Left forelimb (tissue), 1 donor: Measurements from ENCODE around the gene LAMB3.

Source experiments
- DNase-seq: peaks from one replicate; pipeline ENCODE4 v3.0.0-alpha.2; 2018; ENCODE audit warnings: low spot score

The LAMB3 gene

DNA sequence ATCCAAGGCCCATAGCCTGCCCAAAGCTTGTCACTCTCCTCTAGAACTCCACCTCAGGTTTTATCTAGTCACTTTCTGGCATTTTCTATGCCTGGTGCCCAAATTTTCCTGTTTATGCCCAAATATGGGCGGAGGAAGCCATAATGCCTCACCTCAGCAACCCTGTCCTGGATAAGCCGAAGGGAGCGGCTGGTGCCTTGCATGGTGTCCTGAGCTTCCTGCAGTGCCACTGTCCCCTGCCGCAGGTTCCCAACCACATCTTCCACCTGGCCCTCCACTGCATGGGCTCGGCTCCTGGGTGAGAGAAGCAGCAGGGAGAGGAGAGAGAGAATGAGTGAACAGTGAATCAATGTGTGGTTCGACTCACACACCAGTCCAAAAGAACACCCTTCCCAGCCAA is 34.5 kb downstream of the LAMB3 start:
- no peak for DNase-seq

DNA sequence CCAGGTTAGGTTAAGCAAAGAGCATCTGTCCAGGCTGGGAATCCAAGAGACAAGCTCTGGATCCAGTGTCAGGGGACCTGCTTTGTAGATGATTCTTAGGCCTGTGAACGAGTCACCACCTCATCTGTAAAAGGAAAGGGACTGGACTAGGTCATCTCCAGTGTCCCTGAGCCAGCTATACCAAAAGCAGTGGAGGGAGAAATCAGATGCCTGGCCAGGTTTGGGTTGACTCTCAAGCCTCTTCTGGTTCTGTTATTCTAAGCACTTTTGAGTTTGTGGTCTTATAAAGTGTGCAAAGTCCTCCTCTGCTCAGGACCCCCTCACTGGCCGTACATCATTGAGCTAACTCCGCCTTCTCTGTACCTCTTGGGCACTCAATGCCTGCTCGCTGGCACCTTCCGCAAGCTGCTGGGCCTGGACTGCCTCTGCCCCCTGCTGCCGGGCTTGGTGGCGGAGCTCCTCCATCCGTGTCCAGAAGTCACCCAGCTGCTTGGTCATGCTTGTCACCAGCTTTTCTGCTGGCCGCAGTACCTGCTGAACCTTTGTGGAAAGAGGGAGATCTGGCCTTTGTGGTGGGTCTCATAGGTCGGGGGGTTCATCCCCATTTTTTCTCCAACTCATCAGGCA is 35.1 kb downstream of the LAMB3 start:
- DNase-seq, result no peak

DNA sequence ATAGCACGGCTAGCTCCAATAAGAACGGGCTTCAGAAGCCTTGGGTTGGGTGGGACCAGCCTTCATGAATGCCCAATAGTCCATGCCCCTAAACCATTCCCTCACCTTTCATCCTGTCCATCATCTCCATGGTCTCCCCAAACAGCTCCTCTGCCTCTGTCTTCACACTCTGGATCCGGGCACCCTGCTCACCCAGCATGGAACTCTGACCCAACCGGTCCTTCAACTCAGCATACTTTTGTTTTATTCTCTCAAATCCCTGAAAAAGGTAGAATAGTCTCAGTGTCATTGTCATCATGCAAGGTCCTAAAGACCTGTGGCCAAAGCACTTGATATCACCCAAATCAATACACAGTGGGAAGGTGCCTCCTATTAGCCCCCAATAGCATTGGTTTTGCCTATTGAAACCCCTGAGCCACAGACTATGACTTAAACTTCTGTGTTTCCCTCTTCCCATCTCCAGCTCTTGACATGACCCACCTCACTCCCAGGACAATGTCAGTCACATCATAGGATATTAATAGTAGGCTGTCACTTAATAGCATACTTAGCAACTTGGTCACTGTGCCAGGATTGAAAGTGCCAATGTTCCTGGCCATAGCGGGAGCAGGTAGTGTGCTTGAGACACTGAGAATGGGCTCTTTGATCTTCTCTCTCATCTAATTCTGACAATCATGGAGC is 35.7 kb downstream of the LAMB3 start:
- no peak for DNase-seq

DNA sequence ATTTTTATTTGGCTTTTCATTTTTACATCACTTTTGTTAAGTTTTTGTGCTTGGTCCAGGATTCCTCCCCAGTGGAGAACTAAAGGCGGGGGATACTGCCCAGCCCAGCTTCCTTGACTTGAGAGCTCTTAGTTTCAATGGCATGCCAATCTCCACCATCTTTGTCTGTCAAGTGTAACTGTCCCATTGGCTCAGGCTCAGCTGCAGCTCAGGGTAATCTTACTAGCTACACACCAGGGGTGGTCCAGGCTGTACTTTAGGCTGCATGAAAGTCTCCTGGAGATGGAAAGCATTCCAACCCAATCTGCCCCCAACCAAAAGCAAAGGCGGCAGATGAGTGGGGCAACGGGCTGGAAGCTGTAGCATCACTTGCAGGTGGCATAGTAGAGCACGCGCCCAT is 37.3 kb downstream of the LAMB3 start:
- DNase-seq, result no peak

DNA sequence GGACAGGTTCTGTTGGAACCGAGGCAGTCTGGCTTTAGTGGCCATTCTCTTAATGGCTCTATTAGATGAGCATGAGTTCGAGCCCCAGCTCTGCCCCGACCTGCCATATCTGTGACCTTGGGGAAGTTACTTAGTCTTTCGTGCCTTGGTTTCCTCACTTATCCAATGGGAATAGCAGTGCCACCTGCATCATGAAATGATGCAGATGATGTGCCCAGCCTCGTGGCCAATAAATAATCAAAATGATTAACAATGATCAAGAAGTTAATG is 38.1 kb downstream of the LAMB3 start:
- no peak for DNase-seq

DNA sequence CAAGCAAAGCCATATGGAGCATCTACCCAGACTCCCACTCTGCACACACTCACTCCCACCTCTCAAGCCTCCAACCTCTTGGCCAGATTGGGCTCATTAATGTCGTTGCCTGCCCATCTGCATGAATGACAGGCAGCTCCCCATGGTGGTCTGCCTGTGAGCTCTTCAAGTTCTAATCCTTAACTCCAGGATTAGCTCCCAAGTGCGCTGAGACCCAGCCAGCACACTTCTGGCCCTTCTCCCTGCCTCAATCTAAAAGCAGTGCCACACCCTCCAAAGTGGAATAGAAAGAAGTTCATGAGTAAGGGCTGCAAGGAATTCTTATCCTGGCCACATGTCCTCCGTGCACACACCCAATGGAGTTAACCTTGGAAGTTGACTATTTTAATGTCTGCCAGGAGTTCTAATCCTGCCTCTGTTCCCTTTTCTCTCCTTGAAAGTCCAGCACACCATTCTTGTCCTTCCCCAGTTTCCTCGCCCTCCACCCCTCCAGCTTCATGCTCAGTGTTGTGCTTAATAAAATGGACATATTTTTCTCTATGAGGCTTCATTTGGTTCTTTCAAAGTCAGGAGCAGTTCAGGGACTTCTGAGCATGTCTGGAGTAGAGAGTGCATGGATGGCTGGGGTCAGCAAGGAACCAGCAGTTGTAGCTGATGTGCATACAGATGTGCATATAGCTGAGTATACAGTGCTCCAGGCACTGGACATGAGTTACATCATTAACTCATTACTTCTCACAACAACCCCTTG is 38.6 kb downstream of the LAMB3 start:
- DNase-seq, result no peak

DNA sequence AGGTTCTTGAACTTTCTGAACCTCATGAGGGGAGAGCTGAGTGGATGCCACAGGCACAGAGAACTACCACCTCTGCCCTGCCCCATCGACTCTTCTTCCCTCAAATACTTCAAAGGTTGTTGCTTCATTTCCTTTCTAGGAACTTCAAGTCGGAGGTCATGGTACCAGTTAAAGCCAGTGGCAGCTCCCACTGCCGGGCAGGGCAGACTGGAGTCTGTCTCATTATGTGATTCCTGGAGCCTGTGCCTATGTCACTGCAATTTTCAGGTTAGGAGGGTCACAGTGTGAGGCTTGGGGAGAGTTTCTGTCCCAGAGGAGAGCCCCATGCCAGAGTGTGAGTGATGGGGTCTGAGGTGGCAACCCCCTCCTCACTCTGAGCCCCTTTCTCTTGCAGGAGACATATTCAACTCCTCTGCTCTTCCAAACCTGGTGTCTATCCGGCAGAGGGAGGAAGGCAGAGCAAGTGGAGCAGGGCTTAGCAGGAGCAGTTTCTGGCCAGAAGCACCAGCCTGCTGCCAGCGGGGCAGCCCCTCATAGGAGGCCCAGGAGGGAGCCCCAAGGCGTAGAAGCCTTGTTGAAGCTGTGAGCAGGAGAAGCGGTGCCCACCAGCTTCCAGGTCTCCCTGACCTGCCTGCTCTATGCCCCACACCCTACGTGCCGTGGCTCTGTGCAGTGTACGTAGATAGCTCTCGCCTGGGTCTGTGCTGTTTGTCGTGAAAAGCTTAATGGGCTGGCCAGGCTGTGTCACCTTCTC is 39.4 kb downstream of the LAMB3 start:
- DNase-seq, result no peak

DNA sequence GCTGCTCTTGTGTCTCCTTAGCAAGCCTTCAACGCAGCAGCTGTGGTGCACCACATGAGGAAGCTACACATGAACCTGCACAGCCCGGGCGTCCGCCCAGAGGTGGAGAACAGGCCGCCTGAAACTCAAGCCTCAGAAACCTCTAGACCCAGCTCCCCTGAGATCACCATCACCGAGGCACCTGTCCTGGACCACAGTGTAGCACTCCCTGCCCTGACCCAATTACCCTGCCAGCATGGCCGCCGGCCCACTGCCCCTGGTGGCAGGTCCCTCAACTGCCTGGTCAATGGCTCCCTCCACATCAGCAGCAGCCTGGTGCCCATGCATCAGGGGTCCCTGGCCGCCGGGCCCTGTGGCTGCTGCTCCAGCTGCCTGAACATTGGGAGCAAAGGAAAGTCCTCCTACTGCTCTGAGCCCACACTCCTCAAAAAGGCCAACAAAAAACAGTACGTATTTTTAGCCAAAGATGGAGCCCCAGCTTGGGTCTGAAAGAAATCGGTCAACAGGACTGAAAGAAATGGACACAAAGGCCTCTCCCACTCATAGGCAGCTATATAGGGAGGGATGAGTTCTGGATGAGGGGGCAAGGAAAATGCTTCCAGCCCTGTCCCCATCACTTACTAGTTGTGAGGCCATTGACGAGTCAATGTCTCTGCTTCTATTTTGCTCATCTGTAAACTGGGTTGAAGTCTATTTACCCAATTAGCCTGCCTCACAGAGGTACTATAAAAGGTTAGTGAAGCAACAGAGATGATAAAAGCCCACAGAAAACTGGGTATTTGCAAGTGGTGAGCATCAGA is 40.3 kb downstream of the LAMB3 start:
- no peak for DNase-seq

DNA sequence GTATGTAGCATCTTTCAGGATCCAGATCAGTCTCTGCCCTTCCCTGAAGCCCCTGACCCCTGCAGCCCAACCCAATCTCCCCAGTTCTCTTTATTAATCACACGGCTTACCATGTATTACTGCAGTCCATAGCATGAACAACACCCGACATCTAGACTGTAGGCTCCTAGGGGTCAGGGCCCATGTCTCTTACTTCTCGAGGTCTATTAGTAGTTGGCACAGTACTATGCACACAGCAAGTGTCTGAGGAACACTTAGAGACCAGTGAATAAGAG is 41.7 kb downstream of the LAMB3 start:
- no peak for DNase-seq

DNA sequence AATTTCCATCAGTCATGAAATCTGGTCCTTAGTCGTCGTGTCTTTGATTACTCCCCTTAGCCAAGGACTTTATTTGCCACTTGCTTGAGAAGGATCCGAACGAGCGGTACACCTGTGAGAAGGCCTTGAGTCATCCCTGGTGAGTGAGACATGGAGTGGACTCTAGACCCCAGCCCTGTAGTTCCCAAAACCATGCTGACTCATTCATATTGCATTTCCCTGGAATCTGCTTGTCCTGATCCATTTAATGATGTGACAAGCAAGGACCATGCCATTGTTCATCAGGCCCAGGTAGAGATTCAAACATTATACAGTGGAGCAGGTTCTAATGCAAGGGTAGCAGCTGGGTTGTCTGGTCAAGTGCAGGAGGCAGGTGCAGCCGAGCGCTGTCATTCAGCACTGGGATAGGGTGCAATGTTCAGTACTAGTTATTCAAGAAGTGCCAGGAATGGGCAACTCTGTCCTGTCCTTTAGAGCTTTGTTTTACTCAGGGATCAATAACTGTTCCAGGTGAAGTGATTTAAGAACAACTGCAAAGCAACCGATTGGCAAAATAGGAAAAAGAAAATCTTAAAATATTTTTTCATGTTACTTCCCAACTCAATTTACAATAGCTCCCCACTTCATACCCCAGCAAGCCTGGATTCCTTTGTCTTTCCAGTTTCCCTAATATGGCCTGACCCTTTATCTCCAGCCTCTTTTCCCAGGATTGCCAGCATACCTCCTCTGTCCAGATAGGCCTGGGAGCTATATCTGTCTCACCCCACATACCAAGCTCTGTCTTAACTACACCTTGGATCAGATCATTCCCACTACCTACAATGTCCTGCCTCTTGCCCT is 42.2 kb downstream of the LAMB3 start:
- no peak for DNase-seq

DNA sequence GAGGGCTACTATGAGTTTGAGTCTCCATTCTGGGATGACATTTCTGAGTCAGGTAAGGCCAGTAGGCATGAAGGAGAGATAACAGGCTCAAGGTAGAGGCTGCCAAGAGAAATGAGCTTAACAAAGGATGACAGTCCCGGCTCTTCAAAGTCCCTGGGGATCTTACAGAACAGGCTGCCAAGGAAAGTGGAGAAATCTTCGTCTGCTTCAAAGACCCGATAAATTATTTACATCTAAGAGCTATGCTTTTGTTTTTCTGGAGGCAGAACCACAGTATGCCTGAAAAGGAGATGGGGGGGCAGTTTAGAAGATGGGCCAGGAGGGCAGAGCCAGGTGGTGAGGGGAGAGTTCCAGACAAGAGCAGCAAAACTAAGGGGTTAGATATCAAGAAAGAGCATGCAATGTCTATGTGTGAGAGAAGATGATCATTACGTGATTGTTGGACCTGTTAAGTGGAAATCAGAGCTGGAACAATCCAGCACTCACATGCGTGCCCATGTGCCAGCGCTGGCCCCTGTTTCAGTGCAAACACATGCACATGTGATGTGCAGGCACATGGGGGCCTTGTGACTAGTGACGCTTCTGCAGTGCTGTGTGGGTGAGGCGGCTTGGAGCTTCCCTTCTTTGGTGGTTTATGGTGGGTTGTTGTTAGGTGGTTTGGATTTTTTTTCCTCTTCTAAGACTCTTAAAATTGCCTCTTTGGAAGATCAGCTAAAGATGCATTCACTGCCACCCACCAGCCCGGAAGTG is 43.0 kb downstream of the LAMB3 start:
- DNase-seq, result no peak

DNA sequence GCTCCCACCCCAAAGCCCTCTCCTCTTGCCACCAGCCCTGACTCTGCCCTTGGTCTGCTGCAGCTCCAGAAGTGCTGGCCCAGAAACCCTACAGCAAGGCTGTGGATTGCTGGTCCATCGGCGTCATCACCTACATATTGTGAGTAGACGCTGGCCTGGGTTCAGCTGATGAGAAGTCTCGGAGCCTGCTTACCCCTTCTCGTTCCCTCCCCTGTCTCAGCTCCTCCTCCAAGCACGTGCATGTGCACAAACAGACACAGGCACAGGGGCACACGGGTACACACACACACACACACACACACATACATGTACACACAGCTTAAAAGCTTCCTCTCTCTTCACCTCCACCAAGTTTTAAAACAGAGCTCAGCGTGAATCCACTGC is 44.4 kb downstream of the LAMB3 start:
- DNase-seq, result no peak

DNA sequence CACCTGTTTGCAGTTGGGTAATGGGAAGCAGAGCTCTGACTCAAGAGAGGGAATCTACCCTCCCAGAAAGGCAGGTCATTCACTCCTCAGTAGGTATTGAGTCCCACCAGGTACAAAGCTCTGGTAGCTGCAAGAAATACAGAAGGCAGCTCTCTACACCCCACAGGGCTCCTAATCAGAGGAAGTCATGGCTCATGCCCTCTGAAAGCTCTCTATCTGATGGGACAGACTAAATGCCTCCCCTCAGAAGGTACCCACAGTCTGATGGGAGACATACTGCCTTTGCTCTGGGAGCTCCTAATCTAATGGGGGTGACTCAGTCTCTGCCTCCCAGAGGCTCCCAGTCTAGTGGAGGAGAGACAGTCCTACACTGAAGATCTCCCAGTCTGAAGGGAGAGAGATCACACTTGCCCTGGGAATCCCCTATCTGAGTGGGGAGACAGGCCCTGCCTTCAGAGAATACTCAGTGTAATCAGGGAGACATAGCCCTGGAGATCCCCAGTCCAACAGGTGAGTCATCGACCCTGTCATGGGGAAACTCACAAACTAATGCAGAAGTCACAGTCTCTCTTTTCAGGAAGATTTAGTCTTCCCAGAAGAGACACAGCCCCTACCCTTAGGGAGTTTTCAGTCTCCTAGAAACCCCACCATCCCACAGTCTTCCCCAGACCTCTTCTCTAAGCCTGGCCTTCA is 45.0 kb downstream of the LAMB3 start:
- no peak for DNase-seq

DNA sequence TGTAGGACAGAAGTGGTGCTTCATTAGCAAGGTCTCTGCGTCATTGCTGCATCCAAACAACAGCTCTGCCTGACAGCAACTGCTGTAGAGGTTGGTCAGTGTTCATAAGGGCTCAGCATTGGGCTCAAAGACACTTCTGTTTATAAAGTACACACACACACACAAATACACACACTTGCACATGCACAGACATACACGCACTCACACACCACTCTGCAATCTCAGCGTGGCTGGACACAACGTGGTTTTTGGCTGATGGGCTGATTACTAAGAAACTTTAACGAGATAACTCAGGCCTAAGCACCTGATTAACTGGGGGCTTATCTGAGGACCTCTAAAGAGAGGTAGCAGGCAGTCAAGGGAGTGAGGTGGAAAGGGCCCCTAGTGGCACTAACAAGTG is 48.3 kb downstream of the LAMB3 start:
- no peak for DNase-seq

DNA sequence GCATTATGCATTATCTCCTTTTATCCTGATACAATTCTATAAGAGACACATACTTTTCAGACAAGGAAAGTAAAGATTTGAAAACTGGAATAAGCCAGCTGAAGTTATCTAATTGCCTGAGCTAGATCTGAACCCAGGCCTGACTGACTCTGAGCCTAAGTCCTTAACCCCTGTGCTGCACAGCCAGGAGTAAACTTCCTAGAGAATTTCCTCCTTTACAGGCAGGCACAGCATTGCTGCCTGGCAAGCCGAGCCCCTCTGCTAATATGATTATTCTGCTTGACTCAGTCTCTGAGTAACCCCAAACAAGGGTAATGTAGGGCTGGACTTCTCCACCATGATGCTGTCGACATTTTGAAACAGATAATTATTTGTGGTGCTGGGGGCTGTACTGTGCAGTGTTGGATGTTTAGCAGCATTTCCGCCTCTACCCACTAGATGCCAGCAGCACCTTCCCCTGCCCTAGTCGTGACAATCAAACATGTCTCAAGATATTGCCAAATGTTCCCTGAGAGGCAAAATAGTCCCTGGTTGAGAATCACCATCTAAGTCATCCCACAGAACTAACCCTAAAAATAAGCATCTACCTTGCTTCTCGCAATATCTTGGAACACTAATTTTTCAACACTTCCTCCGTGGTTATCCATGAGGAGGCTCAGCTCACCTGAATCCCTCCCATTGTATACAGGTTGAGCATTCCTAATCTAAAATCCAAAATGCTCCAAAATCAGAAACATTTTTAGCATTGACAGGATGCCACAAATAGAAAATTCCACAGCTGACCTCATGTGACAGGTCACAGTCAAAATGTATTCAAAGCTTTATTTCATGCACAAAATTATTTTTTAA is 50.2 kb downstream of the LAMB3 start:
- DNase-seq, result no peak

DNA sequence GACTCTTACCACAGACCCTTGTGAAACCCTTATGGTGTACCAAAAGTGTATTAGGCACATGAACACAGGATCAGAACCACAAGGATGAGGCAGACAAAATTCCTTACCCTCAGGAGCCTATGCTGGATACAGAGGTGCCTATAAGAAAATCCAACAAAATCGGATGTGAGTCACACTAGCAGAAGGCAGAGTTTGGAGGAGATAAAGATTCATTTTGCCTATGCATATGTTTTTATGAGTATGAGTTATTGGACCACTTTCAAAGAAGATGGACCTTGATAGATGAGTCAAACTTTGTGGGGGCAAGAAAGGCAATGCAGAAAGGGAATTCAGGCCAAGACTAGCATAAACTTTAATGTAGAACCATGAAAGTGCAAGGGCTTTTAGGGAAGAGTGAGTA is 51.7 kb downstream of the LAMB3 start:
- DNase-seq, result no peak

DNA sequence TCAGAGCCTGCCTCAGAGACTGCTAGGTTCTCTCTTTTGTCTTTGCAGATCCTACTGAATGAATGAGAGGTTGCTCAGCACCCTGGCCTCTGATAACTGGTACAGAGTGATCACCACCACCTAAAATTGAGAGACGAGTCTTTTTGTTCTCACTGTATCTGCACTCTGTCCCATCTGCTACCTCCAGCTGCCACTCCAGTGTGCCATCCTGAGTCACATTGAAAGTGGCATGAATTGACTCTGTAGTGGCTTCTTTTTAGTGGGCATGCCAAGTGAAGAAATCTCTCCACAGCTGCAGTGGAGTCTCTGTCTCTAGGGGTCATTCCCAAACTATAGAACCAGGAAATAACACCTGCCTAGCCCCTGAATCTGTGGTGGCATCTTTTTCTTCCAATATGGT is 54.0 kb downstream of the LAMB3 start:
- no peak for DNase-seq

DNA sequence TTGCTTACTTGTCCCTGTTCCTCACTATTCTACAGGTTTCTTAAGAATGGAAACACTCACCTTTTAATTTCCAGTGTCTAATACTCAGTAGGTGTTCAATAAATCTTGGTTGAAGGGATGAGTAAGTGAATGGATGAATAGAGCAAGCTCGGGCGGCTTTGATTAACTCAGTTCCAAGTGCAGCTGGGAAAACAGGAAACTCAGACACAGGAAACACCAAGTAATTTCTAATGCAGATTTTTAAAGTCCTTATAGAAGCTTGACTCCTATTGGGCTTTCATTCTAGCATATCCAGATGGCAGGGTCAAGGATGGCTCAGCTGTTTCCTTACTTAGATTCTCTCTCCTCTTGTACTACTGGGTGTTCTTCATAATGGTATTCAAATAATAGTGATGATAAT is 54.7 kb downstream of the LAMB3 start:
- DNase-seq, result no peak

DNA sequence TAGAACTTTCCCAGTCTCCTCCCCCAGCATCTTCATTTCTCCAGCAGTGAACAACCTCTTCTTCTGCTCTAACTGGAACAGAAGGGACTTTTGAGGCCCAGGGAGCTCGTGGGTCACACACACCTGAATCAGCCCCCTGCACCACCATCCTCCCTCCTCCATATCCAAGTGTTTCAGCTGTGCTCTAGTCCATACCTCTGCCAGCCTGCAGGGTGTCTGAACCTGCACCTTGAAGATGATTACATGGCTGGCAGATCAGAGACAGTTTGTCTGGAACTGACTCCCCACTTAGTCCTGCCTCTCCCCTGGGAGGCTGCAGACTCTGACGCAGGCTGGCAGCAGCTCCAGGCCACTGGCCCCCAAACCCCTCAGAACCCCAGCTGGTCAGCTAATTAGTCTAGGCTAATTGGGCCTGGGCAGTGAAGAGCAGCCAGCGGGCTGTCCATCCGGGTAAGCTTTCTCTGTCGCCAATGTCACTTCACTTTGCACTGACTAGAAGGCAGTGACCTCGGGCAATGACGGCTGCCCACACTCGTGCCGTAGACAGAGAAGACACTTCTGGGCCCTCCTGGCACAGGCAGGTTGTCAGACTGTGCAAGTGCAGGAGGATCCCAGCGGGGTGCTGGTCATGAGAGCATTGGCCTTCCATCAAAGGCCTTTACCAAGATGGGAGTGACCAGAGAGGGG is 56.5 kb downstream of the LAMB3 start:
- no peak for DNase-seq
